Endothelial cell of umbilical vein (primary cell): Measurements from ENCODE around the gene ETV6.

Experiments used
- MYC ChIP-seq: IDR thresholded peaks from one replicate; pipeline ENCODE4 v1.6.1; 2011; ENCODE audit warnings: mild to moderate bottlenecking, low read depth, low read length
- TF ChIP-seq, protein P1 (sequence below), 2 donors: IDR thresholded peaks; 1 replicate in 1 of 2; 2 replicates in 1 of 2; pipeline ENCODE4 v1.5.1; 2011; ENCODE audit warnings: low read length in 2 of 2, mild to moderate bottlenecking in 2 of 2, moderate library complexity in 2 of 2, control low read depth in 1 of 2, inconsistent platforms in 1 of 2, low read depth in 1 of 2; ENCODE audit not compliant: insufficient read depth in 1 of 2; ENCODE audit errors: extremely low read depth in 1 of 2

DNA sequence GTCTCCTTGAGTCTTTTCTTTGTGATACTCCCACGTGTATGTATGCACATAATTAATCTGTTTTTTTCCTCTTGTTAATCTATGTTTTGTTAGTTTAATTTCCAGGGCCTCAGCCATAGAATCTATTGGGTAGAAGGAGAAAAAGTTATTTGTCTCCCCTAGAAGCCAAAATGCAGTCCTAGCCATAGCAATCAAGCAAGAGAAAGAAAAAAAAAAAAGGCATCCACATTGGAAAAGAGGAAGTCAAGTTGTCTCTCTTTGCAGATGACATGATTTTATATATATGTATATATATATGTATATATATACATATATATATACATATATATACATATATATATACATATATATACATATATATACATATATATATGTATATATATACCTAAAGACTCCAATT lies 25.4 kb upstream of the ETV6 start:
- no peak for TF ChIP-seq MYC
- TF ChIP-seq, protein P1, sequence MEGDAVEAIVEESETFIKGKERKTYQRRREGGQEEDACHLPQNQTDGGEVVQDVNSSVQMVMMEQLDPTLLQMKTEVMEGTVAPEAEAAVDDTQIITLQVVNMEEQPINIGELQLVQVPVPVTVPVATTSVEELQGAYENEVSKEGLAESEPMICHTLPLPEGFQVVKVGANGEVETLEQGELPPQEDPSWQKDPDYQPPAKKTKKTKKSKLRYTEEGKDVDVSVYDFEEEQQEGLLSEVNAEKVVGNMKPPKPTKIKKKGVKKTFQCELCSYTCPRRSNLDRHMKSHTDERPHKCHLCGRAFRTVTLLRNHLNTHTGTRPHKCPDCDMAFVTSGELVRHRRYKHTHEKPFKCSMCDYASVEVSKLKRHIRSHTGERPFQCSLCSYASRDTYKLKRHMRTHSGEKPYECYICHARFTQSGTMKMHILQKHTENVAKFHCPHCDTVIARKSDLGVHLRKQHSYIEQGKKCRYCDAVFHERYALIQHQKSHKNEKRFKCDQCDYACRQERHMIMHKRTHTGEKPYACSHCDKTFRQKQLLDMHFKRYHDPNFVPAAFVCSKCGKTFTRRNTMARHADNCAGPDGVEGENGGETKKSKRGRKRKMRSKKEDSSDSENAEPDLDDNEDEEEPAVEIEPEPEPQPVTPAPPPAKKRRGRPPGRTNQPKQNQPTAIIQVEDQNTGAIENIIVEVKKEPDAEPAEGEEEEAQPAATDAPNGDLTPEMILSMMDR (IDR thresholded peaks at IDR 0.05; ENCODE audit: extremely low read depth in 1 of 2, insufficient read depth in 1 of 2, low read depth in 1 of 2, low read length in 2 of 2), result no peak
